Smooth muscle cell (in vitro differentiated cells): ENCODE results near the gene CGB3. TPM values are rescaled to one million over a fixed set of nuclear protein-coding genes. Genes with fewer than 3 reads are reported as not detected.
"Not testable (repeated sequence)": the region's sequence is repeated elsewhere in the genome, so short reads cannot be mapped to it uniquely, and the experiment has no call there.

Experiments used
- DNase-seq: peaks from one replicate; lab custom pipeline; 2025; ENCODE audit not compliant: unreplicated experiment; lab: John Stamatoyannopoulos, UW
- H2AFZ ChIP-seq: fragments of 200-600 bp; sonication (generic); 2 replicates; pipeline ENCODE4 v1.6.0; 2016; ENCODE audit warnings: antibody characterized with exemption, low read depth, mild to moderate bottlenecking
- H3F3A ChIP-seq: fragments of 200-600 bp; sonication (generic); 2 replicates; pipeline ENCODE4 v1.6.0; 2017; ENCODE audit warnings: antibody characterized with exemption, low read depth
- H3K27ac ChIP-seq: fragments of 200-600 bp; sonication (generic); 2 replicates; pipeline ENCODE4 v1.5.1; 2016; ENCODE audit warnings: low read depth, mild to moderate bottlenecking
- H3K27me3 ChIP-seq: fragments of 200-600 bp; sonication (generic); 2 replicates; pipeline ENCODE4 v1.6.1; 2016; ENCODE audit warnings: low read depth, mild to moderate bottlenecking
- H3K36me3 ChIP-seq: fragments of 200-600 bp; sonication (generic); 2 replicates; pipeline ENCODE4 v1.5.1; 2016; ENCODE audit warnings: low read depth
- H3K4me1 ChIP-seq: fragments of 200-600 bp; sonication (generic); 2 replicates; pipeline ENCODE4 v1.5.1; 2016; ENCODE audit warnings: low read depth
- H3K4me2 ChIP-seq: fragments of 200-600 bp; sonication (generic); 2 replicates; pipeline ENCODE4 v1.6.0; 2016; ENCODE audit warnings: mild to moderate bottlenecking
- H3K4me3 ChIP-seq: fragments of 200-600 bp; sonication (generic); 2 replicates; pipeline ENCODE4 v1.5.1; 2016; ENCODE audit warnings: mild to moderate bottlenecking
- H3K79me2 ChIP-seq: fragments of 200-600 bp; sonication (generic); 2 replicates; pipeline ENCODE4 v1.6.0; 2016; ENCODE audit warnings: low read depth, mild to moderate bottlenecking
- H3K9ac ChIP-seq: fragments of 200-600 bp; sonication (generic); 2 replicates; pipeline ENCODE4 v1.6.0; 2016; ENCODE audit warnings: low read depth
- H3K9me3 ChIP-seq: fragments of 200-600 bp; sonication (generic); replicated peaks from 2 replicates; pipeline ENCODE4 v1.5.1; 2016; ENCODE audit warnings: low read depth
- H4K20me1 ChIP-seq: fragments of 200-600 bp; sonication (generic); 2 replicates; pipeline ENCODE4 v1.6.0; 2016; ENCODE audit warnings: low read depth
- CTCF ChIP-seq: fragments of 200-600 bp; sonication (generic); IDR thresholded peaks from 2 replicates; pipeline ENCODE4 v1.5.1; 2017; ENCODE audit warnings: borderline replicate concordance, mild to moderate bottlenecking, antibody characterized with exemption; ENCODE audit not compliant: insufficient read depth, poor library complexity, severe bottlenecking
- WGBS: methylation state at CpG from one replicate; pipeline ENCODE4 v1.1.7; 2016; ENCODE audit warnings: low lambda C conversion rate; 5-methylcytosine and 5-hydroxymethylcytosine counted together
- polyA plus RNA-seq: library from polyadenylated mRNA; unstranded; fragments of >200 nt; fragmentation: Nextera tagmentation; extraction: Ambion mirVana; gene quantifications from 2 replicates; pipeline ENCODE4 v1.2.1, GENCODE V29; 2016
- total RNA-seq: library from RNA; depleted of rRNA; stranded (reverse); fragments of >200 nt; gene quantifications from 2 replicates; pipeline ENCODE4 v1.2.3, GENCODE V29; 2014

The CGB3 gene
- total and polyA plus RNA-seq, 2 experiments from 2014 or later = 0.45 TPM; not detected in 1

- not testable (repeated sequence) for H3K4me1 ChIP-seq, H3K4me3 ChIP-seq, DNase-seq, H3K27me3 ChIP-seq, H3F3A ChIP-seq, H3K4me2 ChIP-seq, H3K9me3 ChIP-seq, H2AFZ ChIP-seq, H3K27ac ChIP-seq, H3K36me3 ChIP-seq, H3K9ac ChIP-seq, H4K20me1 ChIP-seq, H3K79me2 ChIP-seq
- 67% methylated on average over 18 of the region's 18 CpGs for WGBS
- peak; percentile 63 for TF ChIP-seq CTCF
Observed at GRCh38 chr19:49036815-49037214, 12.7 kb upstream of the CGB3 start, which contains the start of gene CGB1. Gene CGB1 (minus strand): TSS chr19:49036895. CDS start chr19:49036711, 184 bp downstream.

GRCh38 chr19:49031642-49032301 lies 7.6 kb upstream of the CGB3 start, which contains the start of gene CGB2:
Gene CGB2 (plus strand): TSS chr19:49031890. CDS start chr19:49032096, 206 bp downstream.
- not testable (repeated sequence) for H3K79me2 ChIP-seq, H3K4me3 ChIP-seq, H4K20me1 ChIP-seq, H3F3A ChIP-seq, H3K4me2 ChIP-seq, H2AFZ ChIP-seq, H3K36me3 ChIP-seq, H3K4me1 ChIP-seq, H3K9me3 ChIP-seq, DNase-seq, H3K27me3 ChIP-seq, H3K27ac ChIP-seq, H3K9ac ChIP-seq
- WGBS = 49% methylated on average over 28 of the region's 28 CpGs
- TF ChIP-seq CTCF = peak; percentile 52

GRCh38 chr19:49030323-49030722 lies 6.2 kb upstream of the CGB3 start:
- not testable (repeated sequence) for H4K20me1 ChIP-seq, H3K4me2 ChIP-seq, H3K36me3 ChIP-seq, H2AFZ ChIP-seq, H3K27me3 ChIP-seq, H3K4me1 ChIP-seq, DNase-seq, H3K9me3 ChIP-seq, H3K79me2 ChIP-seq, H3K27ac ChIP-seq, H3F3A ChIP-seq, H3K9ac ChIP-seq, H3K4me3 ChIP-seq
- WGBS = 87% methylated on average over 6 of the region's 8 CpGs

GRCh38 chr19:49029749-49030148 lies 5.6 kb upstream of the CGB3 start:
- Histone ChIP-seq H3K9ac (peak overlapping the region; percentile 54), H3K27ac (peak overlapping the region; percentile 63)
- H3K4me3 ChIP-seq, H2AFZ ChIP-seq, DNase-seq, H3K36me3 ChIP-seq, H3K4me1 ChIP-seq, H3K27me3 ChIP-seq, H4K20me1 ChIP-seq, H3F3A ChIP-seq, H3K9me3 ChIP-seq, H3K4me2 ChIP-seq, H3K79me2 ChIP-seq: not testable (repeated sequence)
- WGBS = 47% methylated on average over 14 of the region's 14 CpGs

- H3K36me3 ChIP-seq, H3F3A ChIP-seq, H3K27me3 ChIP-seq, H3K4me2 ChIP-seq, H3K9me3 ChIP-seq, H2AFZ ChIP-seq, H3K79me2 ChIP-seq, H3K4me1 ChIP-seq, H3K27ac ChIP-seq, H3K9ac ChIP-seq, H3K4me3 ChIP-seq, DNase-seq, H4K20me1 ChIP-seq: not testable (repeated sequence)
- WGBS = 98% methylated on average over 3 of the region's 9 CpGs
Observed at GRCh38 chr19:49028686-49029085, 4.6 kb upstream of the CGB3 start.

GRCh38 chr19:49025599-49025998 lies 1.5 kb upstream of the CGB3 start:
- H3K9me3 ChIP-seq, H3K4me2 ChIP-seq, H3F3A ChIP-seq, H3K27me3 ChIP-seq, H2AFZ ChIP-seq, H3K9ac ChIP-seq, DNase-seq, H3K36me3 ChIP-seq, H4K20me1 ChIP-seq, H3K4me1 ChIP-seq, H3K4me3 ChIP-seq, H3K79me2 ChIP-seq: not testable (repeated sequence)
- WGBS = 29% methylated on average over 10 of the region's 23 CpGs
- peak overlapping the region; percentile 11 for H3K27ac ChIP-seq

- not testable (repeated sequence) for H3K27ac ChIP-seq
Observed at GRCh38 chr19:49025088-49025487, 955 bp upstream of the CGB3 start.

More at GRCh38 chr19:49025088-49025487, 955 bp upstream of the CGB3 start:
- H3K9ac ChIP-seq, H3K36me3 ChIP-seq, H3K27me3 ChIP-seq, H3K4me2 ChIP-seq, H2AFZ ChIP-seq, H3K9me3 ChIP-seq, H4K20me1 ChIP-seq, DNase-seq, H3K4me1 ChIP-seq, H3F3A ChIP-seq, H3K79me2 ChIP-seq, H3K4me3 ChIP-seq: not testable (repeated sequence)
- WGBS = 93% methylated on average over 4 of the region's 6 CpGs
